Measurements from ENCODE around the gene MRPS16.

Gene MRPS16

DNA sequence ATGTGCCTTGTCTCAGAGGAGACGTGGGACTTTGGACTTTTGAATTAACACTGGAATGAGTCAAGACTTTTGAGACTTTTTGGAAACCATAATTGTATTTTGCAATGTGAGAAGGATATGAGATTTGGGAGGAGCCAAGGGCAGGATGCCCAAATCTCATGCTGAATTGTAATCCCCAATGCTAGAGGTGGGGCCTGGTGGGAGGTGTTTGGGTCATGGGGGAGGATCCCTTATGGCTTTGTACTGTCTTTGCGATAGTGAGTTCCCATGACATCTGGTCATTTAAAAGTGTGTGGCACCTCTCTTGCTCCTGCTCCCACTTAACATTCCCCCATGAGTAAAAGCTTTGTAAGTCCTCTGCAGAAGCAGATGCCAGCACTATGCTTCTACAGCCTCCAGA, 44.6 kb downstream of the MRPS16 start:
- no peaks in the 10 kb centered on the region for H3K27me3 ChIP-seq
- peaks cover 0 to 37% (median 34%) of the 10 kb centered on the region in 3 donors for H3K36me3 ChIP-seq
- no peaks in the 10 kb centered on the region for H3K9me3 ChIP-seq
- TF ChIP-seq, protein P1, sequence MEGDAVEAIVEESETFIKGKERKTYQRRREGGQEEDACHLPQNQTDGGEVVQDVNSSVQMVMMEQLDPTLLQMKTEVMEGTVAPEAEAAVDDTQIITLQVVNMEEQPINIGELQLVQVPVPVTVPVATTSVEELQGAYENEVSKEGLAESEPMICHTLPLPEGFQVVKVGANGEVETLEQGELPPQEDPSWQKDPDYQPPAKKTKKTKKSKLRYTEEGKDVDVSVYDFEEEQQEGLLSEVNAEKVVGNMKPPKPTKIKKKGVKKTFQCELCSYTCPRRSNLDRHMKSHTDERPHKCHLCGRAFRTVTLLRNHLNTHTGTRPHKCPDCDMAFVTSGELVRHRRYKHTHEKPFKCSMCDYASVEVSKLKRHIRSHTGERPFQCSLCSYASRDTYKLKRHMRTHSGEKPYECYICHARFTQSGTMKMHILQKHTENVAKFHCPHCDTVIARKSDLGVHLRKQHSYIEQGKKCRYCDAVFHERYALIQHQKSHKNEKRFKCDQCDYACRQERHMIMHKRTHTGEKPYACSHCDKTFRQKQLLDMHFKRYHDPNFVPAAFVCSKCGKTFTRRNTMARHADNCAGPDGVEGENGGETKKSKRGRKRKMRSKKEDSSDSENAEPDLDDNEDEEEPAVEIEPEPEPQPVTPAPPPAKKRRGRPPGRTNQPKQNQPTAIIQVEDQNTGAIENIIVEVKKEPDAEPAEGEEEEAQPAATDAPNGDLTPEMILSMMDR (IDR thresholded peaks at IDR 0.05): no peak
- peak in 1 of 2 donors; percentile 38 for DNase-seq
- H3K4me1 ChIP-seq: no peaks in the 10 kb centered on the region
- H3K4me3 ChIP-seq: no peak overlapping the region
- H3K27ac ChIP-seq: no peak overlapping the region
- intact Hi-C loops (cut with DNase I; ENCODE audit: low total_unique reads): no loop called here

DNA sequence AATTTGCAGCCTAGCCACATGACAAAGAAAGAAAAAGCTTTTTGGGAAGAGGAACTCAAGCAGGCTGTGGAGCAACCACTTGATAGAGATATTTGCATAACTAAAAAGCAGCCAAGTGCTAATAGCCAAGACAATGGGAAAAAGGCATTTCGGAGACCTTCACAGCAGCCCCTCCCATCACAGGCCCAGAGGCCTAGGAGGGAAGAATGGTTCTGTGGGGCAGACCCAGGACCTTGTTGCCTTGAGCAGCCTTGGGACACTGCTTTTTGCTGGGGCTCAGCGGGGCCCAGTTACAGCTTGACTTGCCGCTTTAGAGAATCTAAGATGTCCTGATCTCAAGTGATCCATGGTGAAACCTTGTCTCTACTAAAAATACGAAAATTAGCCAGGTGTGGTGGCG, 46.1 kb downstream of the MRPS16 start:
- Histone ChIP-seq H3K9me3 (no peaks in the 10 kb centered on the region), H3K36me3 (peaks cover 0 to 45% (median 38%) of the 10 kb centered on the region in 3 donors), H3K27ac (no peak overlapping the region), H3K27me3 (no peaks in the 10 kb centered on the region), H3K4me3 (no peak overlapping the region), H3K4me1 (no peaks in the 10 kb centered on the region)
- intact Hi-C loops (cut with DNase I; ENCODE audit: low total_unique reads): no loop called here
- DNase-seq: no peak
- TF ChIP-seq, protein P1 (IDR thresholded peaks at IDR 0.05): no peak

DNA sequence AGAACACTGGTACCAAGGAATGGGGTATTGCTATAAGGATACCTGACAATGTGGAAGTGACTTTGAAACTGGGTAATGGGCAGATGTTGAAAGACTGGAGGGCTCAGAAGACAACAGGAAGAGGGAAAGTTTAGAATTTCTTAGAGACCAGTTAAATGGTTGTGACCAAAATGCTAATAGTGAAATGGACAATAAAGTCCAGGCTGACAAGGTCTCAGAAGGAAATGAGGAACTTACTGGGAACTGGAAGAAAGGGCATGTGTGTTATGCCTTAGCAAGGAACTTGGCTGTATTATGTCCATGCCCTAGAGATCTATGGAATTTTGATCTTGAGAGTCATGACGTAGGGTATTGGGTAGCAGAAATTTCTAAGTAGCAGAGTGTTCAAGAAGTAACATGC, 46.6 kb downstream of the MRPS16 start:
- intact Hi-C loops (cut with DNase I; ENCODE audit: low total_unique reads): no loop called here
- Histone ChIP-seq H3K4me1 (no peaks in the 10 kb centered on the region), H3K9me3 (no peaks in the 10 kb centered on the region), H3K36me3 (peaks cover 0 to 41% (median 37%) of the 10 kb centered on the region in 3 donors), H3K27ac (no peak overlapping the region), H3K4me3 (no peak overlapping the region), H3K27me3 (no peaks in the 10 kb centered on the region)
- TF ChIP-seq, protein P1 (IDR thresholded peaks at IDR 0.05): no peak
- DNase-seq: no peak

DNA sequence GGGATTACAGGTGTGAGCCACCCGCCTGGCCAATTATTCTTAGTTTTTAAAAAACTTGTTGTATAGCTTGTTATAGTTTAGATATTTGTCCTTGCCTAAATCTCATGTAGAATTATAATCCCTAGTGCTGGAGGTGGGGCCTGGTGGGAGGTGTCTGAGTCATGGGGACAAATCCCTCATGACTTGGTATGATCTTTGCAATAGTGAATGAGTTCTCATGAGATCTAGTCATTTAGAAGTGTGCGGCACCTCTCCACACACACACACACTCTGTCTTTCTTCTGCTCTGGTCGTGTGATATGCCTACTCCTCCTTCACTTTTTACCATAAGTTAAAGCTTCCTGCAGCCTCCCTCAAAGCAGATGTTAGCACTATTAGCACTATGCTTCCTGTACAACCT, 47.4 kb downstream of the MRPS16 start:
- no peak for DNase-seq
- Histone ChIP-seq H3K27ac (no peak overlapping the region), H3K27me3 (no peaks in the 10 kb centered on the region), H3K36me3 (peaks cover 0 to 37% (median 37%) of the 10 kb centered on the region in 3 donors), H3K4me1 (no peaks in the 10 kb centered on the region), H3K9me3 (no peaks in the 10 kb centered on the region), H3K4me3 (no peak overlapping the region)
- TF ChIP-seq, protein P1 (IDR thresholded peaks at IDR 0.05): no peak
- intact Hi-C loops (cut with DNase I; ENCODE audit: low total_unique reads): no loop called here
